ENCODE data around the gene CTNNBIP1. TPM values are rescaled to one million over a fixed set of nuclear protein-coding genes. Genes with fewer than 3 reads are reported as not detected.

CTNNBIP1 gene
- total RNA-seq, 4 donors from 2014 or later: 478 to 742 (median 566) TPM

DNA sequence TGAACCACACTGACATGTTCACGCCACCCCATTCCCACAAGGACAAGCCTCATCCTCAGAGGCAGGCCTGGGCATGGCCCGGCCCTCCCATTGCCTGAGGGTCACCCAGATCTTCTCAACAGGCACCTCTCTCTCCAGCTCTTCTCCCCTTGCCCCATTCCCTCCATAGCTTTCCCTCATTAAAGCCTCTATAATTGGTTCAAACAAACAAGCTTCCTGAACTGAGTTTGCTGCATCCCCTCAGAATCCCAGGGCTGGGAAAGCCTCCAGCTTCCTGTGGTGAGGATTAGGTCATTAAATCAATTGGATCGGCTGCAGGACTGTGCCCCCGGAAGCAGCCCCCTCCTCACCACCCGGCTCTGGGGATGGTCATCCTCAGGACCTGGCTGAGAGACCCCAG, 18.9 kb downstream of the CTNNBIP1 start:
- H3K4me3 ChIP-seq (ENCODE audit: low read depth, poor library complexity, severe bottlenecking): no peak overlapping the region
- WGBS, 2 donors: 27 to 38% methylated on average over 5 of the region's 5 CpGs
- intact Hi-C loops (cut with DNase I; ENCODE audit: low total_unique reads): no loop called here
- TF ChIP-seq POLR2A (IDR thresholded peaks at IDR 0.05): no peak
- TF ChIP-seq, protein P1, sequence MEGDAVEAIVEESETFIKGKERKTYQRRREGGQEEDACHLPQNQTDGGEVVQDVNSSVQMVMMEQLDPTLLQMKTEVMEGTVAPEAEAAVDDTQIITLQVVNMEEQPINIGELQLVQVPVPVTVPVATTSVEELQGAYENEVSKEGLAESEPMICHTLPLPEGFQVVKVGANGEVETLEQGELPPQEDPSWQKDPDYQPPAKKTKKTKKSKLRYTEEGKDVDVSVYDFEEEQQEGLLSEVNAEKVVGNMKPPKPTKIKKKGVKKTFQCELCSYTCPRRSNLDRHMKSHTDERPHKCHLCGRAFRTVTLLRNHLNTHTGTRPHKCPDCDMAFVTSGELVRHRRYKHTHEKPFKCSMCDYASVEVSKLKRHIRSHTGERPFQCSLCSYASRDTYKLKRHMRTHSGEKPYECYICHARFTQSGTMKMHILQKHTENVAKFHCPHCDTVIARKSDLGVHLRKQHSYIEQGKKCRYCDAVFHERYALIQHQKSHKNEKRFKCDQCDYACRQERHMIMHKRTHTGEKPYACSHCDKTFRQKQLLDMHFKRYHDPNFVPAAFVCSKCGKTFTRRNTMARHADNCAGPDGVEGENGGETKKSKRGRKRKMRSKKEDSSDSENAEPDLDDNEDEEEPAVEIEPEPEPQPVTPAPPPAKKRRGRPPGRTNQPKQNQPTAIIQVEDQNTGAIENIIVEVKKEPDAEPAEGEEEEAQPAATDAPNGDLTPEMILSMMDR (IDR thresholded peaks at IDR 0.05): no peak
- peak in 1 of 2 donors; percentile 70 for DNase-seq (ENCODE audit: low spot score in 2 of 2)

GRCh38 chr1:9890224-9890731, 19.8 kb downstream of the CTNNBIP1 start:
- H3K4me3 ChIP-seq (ENCODE audit: low read depth, poor library complexity, severe bottlenecking): no peak overlapping the region
- WGBS, 2 donors: 29 to 45% methylated on average over 6 of the region's 6 CpGs
- TF ChIP-seq POLR2A (IDR thresholded peaks at IDR 0.05): no peak
- TF ChIP-seq, protein P1 (IDR thresholded peaks at IDR 0.05): no peak
- intact Hi-C loops (cut with DNase I; ENCODE audit: low total_unique reads): no loop called here
- peak in 1 of 2 donors; percentile 71 for DNase-seq (ENCODE audit: low spot score in 2 of 2)

GRCh38 chr1:9889411-9889810, 20.7 kb downstream of the CTNNBIP1 start:
- DNase-seq (ENCODE audit: low spot score in 2 of 2): no peak
- TF ChIP-seq POLR2A (IDR thresholded peaks at IDR 0.05): no peak
- TF ChIP-seq, protein P1 (IDR thresholded peaks at IDR 0.05): no peak
- H3K4me3 ChIP-seq (ENCODE audit: low read depth, poor library complexity, severe bottlenecking): no peak overlapping the region
- intact Hi-C loops (cut with DNase I; ENCODE audit: low total_unique reads): no loop called here
- 78% methylated on average over 8 of the region's 8 CpGs for WGBS, 2 donors

GRCh38 chr1:9888886-9889285, 21.2 kb downstream of the CTNNBIP1 start:
- TF ChIP-seq, protein P1 (IDR thresholded peaks at IDR 0.05): no peak
- TF ChIP-seq POLR2A (IDR thresholded peaks at IDR 0.05): no peak
- WGBS, 2 donors: 65 to 81% methylated on average over 8 to 9 of the region's 9 CpGs
- intact Hi-C loops (cut with DNase I; ENCODE audit: low total_unique reads): no loop called here
- no peak for DNase-seq (ENCODE audit: low spot score in 2 of 2)
- H3K4me3 ChIP-seq (ENCODE audit: low read depth, poor library complexity, severe bottlenecking): no peak overlapping the region

- 93 to 94% methylated on average over 4 of the region's 4 CpGs for WGBS, 2 donors
- no peak for DNase-seq (ENCODE audit: low spot score in 2 of 2)
- H3K4me3 ChIP-seq (ENCODE audit: low read depth, poor library complexity, severe bottlenecking): no peak overlapping the region
- intact Hi-C loops (cut with DNase I; ENCODE audit: low total_unique reads): no loop called here
- TF ChIP-seq, protein P1 (IDR thresholded peaks at IDR 0.05): no peak
- TF ChIP-seq POLR2A (IDR thresholded peaks at IDR 0.05): no peak
These were observed 23.0 kb downstream of the CTNNBIP1 start for GRCh38 chr1:9887070-9887469.

GRCh38 chr1:9886092-9886742, 23.9 kb downstream of the CTNNBIP1 start:
- intact Hi-C loops (cut with DNase I; ENCODE audit: low total_unique reads): no loop called here
- DNase-seq (ENCODE audit: low spot score in 2 of 2): no peak
- no peak for TF ChIP-seq POLR2A (IDR thresholded peaks at IDR 0.05)
- TF ChIP-seq, protein P1 (IDR thresholded peaks at IDR 0.05): no peak
- no peak overlapping the region for H3K4me3 ChIP-seq (ENCODE audit: low read depth, poor library complexity, severe bottlenecking)
- WGBS, 2 donors: 68% methylated on average over 14 to 17 of the region's 17 CpGs

Measured in lower leg skin (tissue), 4 donors.